Measurements from ENCODE around the gene FRMD4A.

FRMD4A gene

GRCh38 chr10:13820119-13820963, 510.4 kb downstream of the FRMD4A start:
- TF ChIP-seq CTCF (IDR thresholded peaks at IDR 0.05; ENCODE audit: low read depth, low read length), result no peak
- no peaks in the 10 kb centered on the region for H3K4me1 ChIP-seq
- H3K27me3 ChIP-seq, result no peaks in the 10 kb centered on the region; the same call in 1 of the 2 replicates
- H3K36me3 ChIP-seq, result no peaks in the 10 kb centered on the region
- no peak overlapping the region for H3K4me3 ChIP-seq (ENCODE audit: low read depth, low read length)
- DNase-seq, result no peak
- no peaks in the 10 kb centered on the region for H3K9me3 ChIP-seq

DNA sequence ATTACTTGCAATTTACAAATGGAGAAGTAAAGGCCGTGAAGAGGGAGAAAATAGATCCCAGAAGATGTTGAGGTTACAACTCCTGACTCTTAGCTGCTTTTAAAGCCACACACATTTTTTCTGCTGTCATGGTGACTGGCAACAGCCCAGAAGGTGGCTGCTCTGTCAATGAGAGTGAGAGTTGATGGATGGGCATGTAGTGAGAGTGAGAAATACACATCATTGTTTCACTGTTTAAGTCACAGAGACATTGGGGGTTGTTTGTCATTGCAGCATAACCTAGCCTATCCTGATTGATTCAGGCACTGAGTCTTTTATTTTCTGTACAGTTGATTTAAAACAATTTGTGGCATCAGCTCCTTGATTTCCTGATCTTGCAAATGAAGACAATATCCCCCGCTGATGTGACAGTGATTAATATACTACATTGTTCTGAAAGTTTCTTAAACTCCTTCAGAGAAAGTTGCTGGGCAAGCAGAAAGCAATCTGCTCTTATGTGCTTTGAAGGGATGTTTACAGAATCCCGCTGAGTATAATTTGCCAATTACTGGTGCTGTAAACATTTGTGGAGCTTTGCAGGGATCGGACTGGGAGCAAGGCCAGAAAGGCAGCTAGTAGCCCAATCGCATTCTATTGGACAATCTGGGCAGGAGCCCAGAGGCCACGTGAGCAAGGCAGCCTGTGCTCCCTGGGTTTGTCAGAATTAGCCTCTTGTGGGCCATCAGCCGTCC, 514.4 kb downstream of the FRMD4A start:
- no peaks in the 10 kb centered on the region for H3K36me3 ChIP-seq
- H3K4me1 ChIP-seq, result no peaks in the 10 kb centered on the region
- no peak for DNase-seq
- H3K4me3 ChIP-seq (ENCODE audit: low read depth, low read length), result no peak overlapping the region
- TF ChIP-seq CTCF (IDR thresholded peaks at IDR 0.05; ENCODE audit: low read depth, low read length), result no peak
- H3K9me3 ChIP-seq, result no peaks in the 10 kb centered on the region
- H3K27me3 ChIP-seq, result no peaks in the 10 kb centered on the region

DNA sequence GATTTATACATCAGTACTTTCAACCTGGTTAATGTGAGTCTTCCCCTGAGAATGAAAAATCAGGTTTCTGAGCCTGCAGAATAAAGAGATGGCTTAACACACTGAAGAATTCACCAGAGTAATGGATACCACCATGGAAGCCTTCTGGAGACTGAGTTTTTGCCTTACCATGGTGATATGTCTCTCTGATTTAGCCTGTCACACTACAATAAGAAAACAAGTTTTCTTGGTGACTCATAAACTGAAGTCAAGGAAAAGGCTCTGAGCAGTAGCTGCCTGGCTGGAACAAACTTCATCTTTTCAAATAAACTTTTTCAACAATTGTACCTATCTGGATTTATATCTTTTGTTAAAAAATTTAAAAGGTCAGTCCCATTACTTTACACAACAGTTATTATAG, 515.0 kb downstream of the FRMD4A start:
- Histone ChIP-seq H3K27me3 (no peaks in the 10 kb centered on the region), H3K36me3 (no peaks in the 10 kb centered on the region), H3K9me3 (no peaks in the 10 kb centered on the region), H3K4me3 (ENCODE audit: low read depth, low read length) (no peak overlapping the region), H3K4me1 (no peaks in the 10 kb centered on the region)
- no peak for TF ChIP-seq CTCF (IDR thresholded peaks at IDR 0.05; ENCODE audit: low read depth, low read length)
- DNase-seq, result no peak

DNA sequence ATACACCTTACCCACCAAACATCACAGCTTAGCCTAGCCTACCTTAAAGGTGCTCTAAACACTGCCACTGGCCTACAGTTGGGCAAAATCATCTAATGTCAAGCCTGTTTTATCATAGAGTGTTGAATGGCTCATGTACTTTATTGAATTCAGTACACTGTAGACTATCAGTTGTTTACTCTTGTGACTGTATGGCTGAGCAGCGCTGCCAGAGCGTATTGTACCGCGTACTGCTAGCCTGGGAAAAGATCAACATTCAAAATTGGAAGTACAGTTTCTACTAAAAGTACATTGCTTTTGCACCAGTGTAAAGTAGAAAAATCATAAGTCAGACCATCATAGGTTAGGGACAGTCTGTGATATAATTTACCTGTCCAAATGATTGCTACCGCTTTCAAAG, 517.2 kb downstream of the FRMD4A start:
- DNase-seq, result no peak
- Histone ChIP-seq H3K9me3 (no peaks in the 10 kb centered on the region), H3K27me3 (no peaks in the 10 kb centered on the region), H3K4me1 (no peaks in the 10 kb centered on the region), H3K4me3 (ENCODE audit: low read depth, low read length) (no peak overlapping the region), H3K36me3 (no peaks in the 10 kb centered on the region)
- no peak for TF ChIP-seq CTCF (IDR thresholded peaks at IDR 0.05; ENCODE audit: low read depth, low read length)

DNA sequence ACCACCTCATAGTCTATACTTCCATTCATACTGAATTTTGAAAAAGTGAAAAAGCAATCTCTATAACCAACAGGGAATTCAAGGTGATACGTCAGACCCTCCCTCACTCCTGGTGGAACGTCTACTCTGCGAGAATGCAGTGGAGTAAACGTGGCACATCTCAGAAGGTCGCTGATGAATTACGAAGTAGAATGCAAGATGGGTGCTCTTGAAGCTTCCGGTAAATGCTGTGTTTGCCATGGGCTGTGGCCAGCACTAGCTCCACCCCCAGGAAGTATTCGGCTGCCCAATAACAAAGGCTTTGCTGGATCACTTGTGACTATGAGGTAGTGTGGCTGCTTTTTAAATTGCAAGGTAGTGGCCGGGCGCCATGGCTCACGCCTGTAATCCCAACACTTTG, 517.9 kb downstream of the FRMD4A start:
- DNase-seq, result no peak
- Histone ChIP-seq H3K4me3 (ENCODE audit: low read depth, low read length) (no peak overlapping the region), H3K4me1 (no peaks in the 10 kb centered on the region), H3K9me3 (no peaks in the 10 kb centered on the region), H3K27me3 (no peaks in the 10 kb centered on the region), H3K36me3 (no peaks in the 10 kb centered on the region)
- no peak for TF ChIP-seq CTCF (IDR thresholded peaks at IDR 0.05; ENCODE audit: low read depth, low read length)

GRCh38 chr10:13810568-13810967, 520.2 kb downstream of the FRMD4A start:
- Histone ChIP-seq H3K9me3 (no peaks in the 10 kb centered on the region), H3K27me3 (no peaks in the 10 kb centered on the region), H3K36me3 (no peaks in the 10 kb centered on the region), H3K4me1 (no peaks in the 10 kb centered on the region), H3K4me3 (ENCODE audit: low read depth, low read length) (no peak overlapping the region)
- no peak for DNase-seq
- TF ChIP-seq CTCF (IDR thresholded peaks at IDR 0.05; ENCODE audit: low read depth, low read length), result no peak

Data from BE2C (cell line).